Sciatic nerve (tissue), 2 donors: ENCODE data around the gene NIT1. TPM values are rescaled to one million over a fixed set of nuclear protein-coding genes. Genes with fewer than 3 reads are reported as not detected.

Source experiments
- ATAC-seq: fragments of 200-7000 bp; cut with Tn5 transposase; one replicate; pipeline ENCODE4 v1.9.1; 2020; ENCODE audit warnings: mild to moderate bottlenecking, moderate library complexity
- DNase-seq: peaks from one replicate; pipeline ENCODE4 v3.0.0-alpha.2; 2020; ENCODE audit warnings: low spot score
- intact Hi-C: fragments of 100-400 bp; cut with DNase I; formaldehyde crosslinking; loops from one replicate; pipeline ENCODE4 v1.14.2; 2022
- total RNA-seq: library from RNA; stranded (reverse); fragmentation: NEBNext Ultra II Directional; extraction: Animal tissue kit (Norgen Biotek cat#: 25700); gene quantifications from one replicate; pipeline ENCODE4 v1.2.1, GENCODE V29; 2021
- donor health status: DM: no; HTN: no; CAD: no.
- donor health status: DM: no; HTN: no; CAD: no.

Gene NIT1
- total RNA-seq, 1 donor from 2014 or later, result 38.0 TPM

GRCh38 chr1:161132410-161133219 lies 14.7 kb downstream of the NIT1 start, which contains the start of gene DEDD:
Gene DEDD (minus strand): TSS chr1:161132667. CDS start chr1:161124462, 8,205 bp downstream.
- DNase-seq, result peak; percentile 94
- intact Hi-C loops, result no loop called here
- ATAC-seq, result peak; percentile 96

GRCh38 chr1:161133220-161133740 lies 15.4 kb downstream of the NIT1 start:
- intact Hi-C loops, result no loop called here
- DNase-seq (no peak), ATAC-seq (no peak)

DNA sequence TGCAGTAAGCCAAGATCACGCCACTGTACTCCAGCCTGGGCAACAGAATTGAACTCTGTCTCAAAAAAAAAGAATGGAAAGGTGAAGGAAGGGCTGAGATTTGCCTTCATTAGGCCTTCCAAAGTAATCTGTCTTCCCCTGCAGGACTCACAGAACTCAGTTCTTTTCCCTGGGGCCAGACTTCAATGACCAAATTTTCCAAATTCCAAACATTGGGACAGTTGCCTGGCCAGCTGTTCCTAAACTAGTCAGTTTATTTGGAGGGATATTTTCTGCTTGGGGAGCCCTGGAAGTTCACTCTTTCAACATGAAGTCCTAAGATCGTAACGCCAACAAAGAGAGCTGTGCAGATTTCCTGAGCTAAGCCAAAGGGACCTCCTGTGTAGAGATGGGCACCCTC lies 20.0 kb downstream of the NIT1 start:
- DNase-seq, result no peak
- ATAC-seq, result no peak
- intact Hi-C loops, result no loop called here

DNA sequence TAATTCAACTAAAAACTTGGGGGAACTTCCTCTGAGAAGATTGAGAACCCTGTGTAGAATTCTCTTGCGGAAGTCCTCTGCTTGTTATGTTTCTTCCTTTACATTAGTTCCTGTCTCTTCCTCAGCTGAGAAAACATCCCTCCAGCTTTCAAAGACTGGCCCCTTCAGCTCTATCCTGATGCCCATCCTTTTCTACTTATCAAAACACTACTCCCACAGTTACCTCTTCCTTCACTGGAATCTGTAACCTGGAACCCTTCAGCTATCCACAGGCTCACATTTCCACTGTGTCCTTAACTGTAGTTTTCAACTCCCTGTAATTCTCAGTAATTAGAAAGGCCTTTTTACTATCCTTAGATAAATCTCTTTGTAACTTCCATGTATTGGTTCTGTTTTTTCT lies 20.5 kb downstream of the NIT1 start:
- ATAC-seq, result no peak
- no peak for DNase-seq
- intact Hi-C loops, result no loop called here

- intact Hi-C loops, result no loop called here
- DNase-seq (no peak), ATAC-seq (no peak)
Measured at GRCh38 chr1:161139766-161140165, 21.9 kb downstream of the NIT1 start.

GRCh38 chr1:161140755-161141400 lies 23.0 kb downstream of the NIT1 start:
- no peak for DNase-seq
- no peak for ATAC-seq
- intact Hi-C loops, result no loop called here

GRCh38 chr1:161145832-161146231 lies 27.9 kb downstream of the NIT1 start:
- intact Hi-C loops, result no loop called here
- no peak for DNase-seq

GRCh38 chr1:161153176-161153575 lies 35.3 kb downstream of the NIT1 start:
- intact Hi-C loops, result no loop called here
- ATAC-seq, result no peak
- DNase-seq, result no peak

More at GRCh38 chr1:161145832-161146231, 27.9 kb downstream of the NIT1 start:
- no peak for ATAC-seq

DNA sequence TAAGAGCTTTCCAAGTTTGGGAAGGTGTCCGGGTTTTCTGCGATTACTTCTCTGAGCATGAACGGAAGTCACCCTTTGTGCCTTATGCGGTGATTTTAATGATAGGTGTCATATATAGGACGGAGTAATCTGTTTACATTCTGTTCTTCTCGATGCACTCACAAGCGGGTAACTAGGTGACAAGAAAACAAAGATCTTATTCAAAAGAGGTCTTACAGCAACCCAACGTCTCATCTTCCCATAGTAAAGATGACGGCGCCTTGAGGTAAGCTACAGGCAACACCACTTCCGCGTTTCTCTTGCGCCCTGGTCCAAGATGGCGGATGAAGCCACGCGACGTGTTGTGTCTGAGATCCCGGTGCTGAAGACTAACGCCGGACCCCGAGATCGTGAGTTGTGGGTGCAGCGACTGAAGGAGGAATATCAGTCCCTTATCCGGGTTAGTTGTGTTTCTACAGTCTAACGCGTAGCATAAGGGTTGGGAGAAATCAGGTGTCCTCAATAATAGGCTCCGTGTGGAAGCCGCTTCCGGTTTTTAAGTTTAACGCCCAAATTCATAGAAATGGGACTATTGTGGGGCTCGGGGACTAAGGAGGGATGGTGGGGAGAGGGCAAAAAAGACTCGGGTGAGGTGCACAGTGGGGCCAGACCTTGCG lies 35.9 kb downstream of the NIT1 start, which contains the start of gene UFC1:
Gene UFC1 (plus strand): TSS at position 297 of the 656 bp plus-strand sequence. CDS start 20 bp downstream, at position 317.
- DNase-seq, result peak; percentile 87
- ATAC-seq, result peak; percentile 96
- intact Hi-C loops, result no loop called here

- DNase-seq, result no peak
- intact Hi-C loops, result no loop called here
- ATAC-seq, result no peak
Measured at GRCh38 chr1:161157867-161158266, 40.0 kb downstream of the NIT1 start.

GRCh38 chr1:161158316-161159010 lies 40.6 kb downstream of the NIT1 start:
- intact Hi-C loops, result no loop called here
- no peak for ATAC-seq
- DNase-seq, result no peak

DNA sequence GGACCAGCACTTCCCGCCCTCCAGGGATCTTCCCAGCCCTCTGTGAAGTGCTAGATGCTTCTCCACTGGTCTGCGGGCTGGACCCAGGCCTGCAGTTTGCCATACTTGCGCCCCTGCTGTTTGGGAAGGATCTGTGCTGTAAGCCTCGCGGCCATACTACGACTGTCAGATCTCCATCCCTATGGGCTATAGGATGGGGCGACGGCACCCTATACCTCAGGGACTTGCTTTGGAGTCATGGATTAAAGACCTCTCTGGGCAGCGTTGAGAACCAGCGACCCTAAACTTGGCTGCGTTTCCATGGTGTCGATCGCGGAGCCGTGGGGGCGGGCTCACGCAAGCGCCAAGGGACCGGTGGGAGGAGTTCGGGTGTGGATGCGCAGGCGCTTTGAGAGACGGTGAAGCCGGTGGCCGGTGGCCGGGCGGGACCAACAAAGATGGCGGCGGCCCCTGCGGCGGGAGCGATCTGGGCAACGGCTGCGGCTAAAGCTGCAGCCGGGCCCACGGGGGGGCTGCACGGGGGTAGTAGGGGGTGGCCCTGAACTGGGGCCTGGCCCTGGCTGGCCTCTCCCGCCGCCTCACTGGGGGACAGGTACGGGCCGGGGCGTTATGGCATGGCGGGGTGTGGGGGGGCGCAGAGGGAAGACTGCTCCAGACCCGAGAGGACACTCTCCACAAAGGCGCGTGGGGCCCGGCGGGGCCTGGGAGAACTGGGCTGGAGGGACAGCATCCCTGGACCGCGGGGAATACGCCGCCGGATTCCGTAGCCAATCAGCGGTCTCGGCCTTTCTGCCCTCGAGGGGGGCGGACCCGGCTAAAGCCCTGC lies 41.4 kb downstream of the NIT1 start, which contains the start of gene USP21:
Gene USP21 (plus strand): TSS at position 414 of the 826 bp plus-strand sequence. CDS start 1,141 bp downstream, outside the sequence.
- DNase-seq (peak; percentile 96), ATAC-seq (peak; percentile 97)
- intact Hi-C loops, result no loop called here

- no peak for ATAC-seq
- intact Hi-C loops, result no loop called here
- no peak for DNase-seq
Measured at GRCh38 chr1:161159913-161160243, 42.0 kb downstream of the NIT1 start.

- ATAC-seq (no peak), DNase-seq (no peak)
- intact Hi-C loops, result no loop called here
Measured at GRCh38 chr1:161160671-161161145, 42.8 kb downstream of the NIT1 start.

DNA sequence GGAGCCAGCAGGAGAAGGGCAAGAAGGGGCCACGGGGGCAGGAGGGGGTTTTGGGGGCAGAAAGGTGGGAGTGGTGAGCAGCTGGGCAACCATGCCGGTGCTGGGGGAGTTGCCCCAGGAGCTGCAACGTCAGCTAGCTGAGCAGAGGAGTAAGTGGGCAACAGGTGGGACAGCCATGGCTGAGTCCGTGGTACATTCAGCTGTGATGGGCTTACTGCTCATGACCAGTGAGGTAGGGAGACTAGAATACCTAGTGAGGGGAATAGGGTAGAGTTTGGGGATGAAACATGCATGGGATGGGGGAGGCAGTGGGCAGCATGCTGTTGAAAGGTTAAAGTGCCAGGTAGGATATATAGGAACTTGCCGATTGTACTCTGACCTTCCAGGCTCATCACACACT lies 43.7 kb downstream of the NIT1 start:
- no peak for ATAC-seq
- intact Hi-C loops, result no loop called here
- no peak for DNase-seq

DNA sequence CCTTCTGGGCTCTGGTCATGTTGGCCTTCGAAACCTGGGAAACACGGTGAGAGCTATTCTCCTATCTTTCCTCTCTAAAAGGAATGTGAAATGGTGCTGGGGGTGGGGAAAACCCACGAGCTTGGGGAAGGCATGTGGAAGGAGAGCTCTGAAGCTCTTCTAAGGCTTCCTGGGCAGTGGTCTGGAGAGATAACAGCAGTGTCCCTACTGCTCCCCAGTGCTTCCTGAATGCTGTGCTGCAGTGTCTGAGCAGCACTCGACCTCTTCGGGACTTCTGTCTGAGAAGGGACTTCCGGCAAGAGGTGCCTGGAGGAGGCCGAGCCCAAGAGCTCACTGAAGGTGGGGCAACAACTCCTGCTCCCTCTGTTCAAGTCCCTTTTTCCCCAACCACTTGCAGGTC lies 44.1 kb downstream of the NIT1 start:
- no peak for ATAC-seq
- DNase-seq, result no peak
- intact Hi-C loops, result no loop called here

GRCh38 chr1:161162806-161163205 lies 44.9 kb downstream of the NIT1 start:
- no peak for DNase-seq
- intact Hi-C loops, result no loop called here
- no peak for ATAC-seq

- ATAC-seq, result no peak
- no peak for DNase-seq
- intact Hi-C loops, result no loop called here
Measured at GRCh38 chr1:161163793-161164192, 45.9 kb downstream of the NIT1 start.
